SK-N-SH (cell line): ENCODE measurements around the gene CDX1. TPM values are rescaled to one million over a fixed set of nuclear protein-coding genes. Genes with fewer than 3 reads are reported as not detected.

Experiments used
- CTCF ChIA-PET: fragments of 300-600, 350-600 bp; formaldehyde crosslinking; extraction: SDS; loops from one replicate; lab custom pipeline; 2021; lab: Yijun Ruan, JAX
- POLR2A ChIA-PET: fragments of 350-600 bp; sonication (Branson Sonifier 250); formaldehyde crosslinking; extraction: SDS; loops from one replicate; lab custom pipeline; 2020; ENCODE audit warnings: antibody characterized with exemption, inconsistent platforms; lab: Yijun Ruan, JAX
- DNase-seq: peaks from one replicate; pipeline ENCODE4 v3.0.0; 2012
- H2AFZ ChIP-seq: fragments of 200-600 bp; sonication (generic); 2 replicates; pipeline ENCODE4 v1.8.1; 2016; ENCODE audit warnings: antibody characterized with exemption, mild to moderate bottlenecking, low read depth
- H3F3A ChIP-seq: fragments of 200-600 bp; sonication (generic); replicated peaks from 2 replicates; pipeline ENCODE3; 2016; ENCODE audit warnings: antibody characterized with exemption, mild to moderate bottlenecking; ENCODE audit not compliant: insufficient read depth
- H3K27ac ChIP-seq, 2 experiments: fragments of 200-500 bp in 1 of 2; fragments of 200-600 bp in 1 of 2; sonication (Bioruptor generic) in 1 of 2; sonication (generic), shearing (Covaris generic) in 1 of 2; 2 replicates each; pipeline versions ENCODE4 v1.5.1 to v1.6.1; 2014 to 2016; ENCODE audit warnings: low read depth in 2 of 2, inconsistent platforms in 1 of 2, low read length in 1 of 2, mild to moderate bottlenecking in 1 of 2, mixed read lengths in 1 of 2
- H3K27me3 ChIP-seq: fragments of 200-600 bp; sonication (generic), shearing (Covaris generic); 2 replicates; pipeline ENCODE4 v1.6.1; 2016; ENCODE audit warnings: mixed run types; ENCODE audit not compliant: insufficient read depth
- H3K36me3 ChIP-seq, 2 experiments: fragments of 200-500 bp in 1 of 2; fragments of 200-600 bp in 1 of 2; sonication (Bioruptor generic) in 1 of 2; sonication (generic) in 1 of 2; replicated peaks in 1 of 2; 2 replicates each; pipeline versions ENCODE3 to v1.5.1; 2014 to 2016; ENCODE audit warnings: low read length in 1 of 2, mild to moderate bottlenecking in 1 of 2; ENCODE audit not compliant: insufficient read depth in 2 of 2, control insufficient read depth in 1 of 2
- H3K4me1 ChIP-seq, 2 experiments: fragments of 200-500 bp in 1 of 2; fragments of 200-600 bp in 1 of 2; sonication (Bioruptor generic) in 1 of 2; sonication (generic), shearing (Covaris generic) in 1 of 2; 2 replicates each; pipeline versions ENCODE4 v1.5.1 to v1.6.1; 2014 to 2016; ENCODE audit warnings: low read depth in 1 of 2, low read length in 1 of 2, mixed run types in 1 of 2; ENCODE audit not compliant: insufficient read depth in 2 of 2, control insufficient read depth in 1 of 2
- H3K4me2 ChIP-seq: fragments of 200-600 bp; sonication (generic), shearing (Covaris generic); 2 replicates; pipeline ENCODE4 v1.6.1; 2017; ENCODE audit warnings: mixed run types
- H3K4me3 ChIP-seq, 2 experiments: fragments of 200-500 bp in 1 of 2; fragments of 200-600 bp in 1 of 2; sonication (Bioruptor generic) in 1 of 2; sonication (generic), shearing (Covaris generic) in 1 of 2; 2 replicates each; pipeline versions ENCODE4 v1.5.1 to v1.8.1; 2014 to 2016; ENCODE audit warnings: low read depth in 2 of 2, inconsistent platforms in 1 of 2, low read length in 1 of 2, mild to moderate bottlenecking in 1 of 2, mixed read lengths in 1 of 2, moderate library complexity in 1 of 2
- H3K79me2 ChIP-seq: fragments of 200-600 bp; sonication (generic); 2 replicates; pipeline ENCODE4 v1.8.1; 2017; ENCODE audit warnings: mild to moderate bottlenecking; ENCODE audit not compliant: insufficient read depth
- H3K9ac ChIP-seq: fragments of 200-600 bp; sonication (generic); 2 replicates; pipeline ENCODE4 v1.6.1; 2017; ENCODE audit warnings: mixed run types
- H3K9me2 ChIP-seq: fragments of 200-600 bp; sonication (generic); 2 replicates; pipeline ENCODE4 v1.6.1; 2017; ENCODE audit warnings: mixed run types
- H3K9me3 ChIP-seq: fragments of 200-600 bp; sonication (generic); 2 replicates; pipeline ENCODE4 v1.6.1; 2017; ENCODE audit warnings: mixed run types, mild to moderate bottlenecking, moderate library complexity
- H4K20me1 ChIP-seq: fragments of 200-600 bp; sonication (generic); 2 replicates; pipeline ENCODE4 v1.6.1; 2017; ENCODE audit warnings: mild to moderate bottlenecking, mixed run types; ENCODE audit not compliant: insufficient read depth
- CHD2 ChIP-seq: fragments of 150-350 bp; IDR thresholded peaks from 2 replicates; pipeline ENCODE4 v1.6.1; 2018; ENCODE audit warnings: low read length; ENCODE audit not compliant: partially characterized antibody
- ELF1 ChIP-seq: IDR thresholded peaks from 2 replicates; pipeline ENCODE4 v1.4.0; 2012
- EP300 ChIP-seq, 2 experiments: IDR thresholded peaks; 2 replicates each; pipeline versions ENCODE4 v1.4.0 to v1.6.1; 2012; ENCODE audit warnings: borderline replicate concordance in 1 of 2, low read depth in 1 of 2, low read length in 1 of 2
- EZH2phosphoT487 ChIP-seq: fragments of 200-600 bp; sonication (generic); IDR thresholded peaks from 2 replicates; pipeline ENCODE4 v1.6.1; 2017; ENCODE audit warnings: low read depth, mixed run types, mild to moderate bottlenecking, antibody characterized with exemption, moderate library complexity, borderline replicate concordance
- FOSL2 ChIP-seq: IDR thresholded peaks from 2 replicates; pipeline ENCODE4 v1.4.0; 2012; ENCODE audit warnings: low read depth, mild to moderate bottlenecking, moderate library complexity, borderline replicate concordance
- FOXJ3 ChIP-seq: sonication (generic); formaldehyde crosslinking; IDR thresholded peaks from 2 replicates; pipeline ENCODE4 v1.5.1; 2020; ENCODE audit warnings: mild to moderate bottlenecking, missing genetic modification reagents
- GATA2 ChIP-seq: sonication (generic); formaldehyde crosslinking; IDR thresholded peaks from 2 replicates; pipeline ENCODE4 v1.5.0; 2020; ENCODE audit warnings: mild to moderate bottlenecking, missing genetic modification reagents
- MAX ChIP-seq: IDR thresholded peaks from 2 replicates; pipeline ENCODE4 v1.4.0; 2012; ENCODE audit warnings: low read depth
- MEF2A ChIP-seq: IDR thresholded peaks from 2 replicates; pipeline ENCODE4 v1.4.0; 2012; ENCODE audit warnings: low read depth, borderline replicate concordance
- MXI1 ChIP-seq: IDR thresholded peaks from 2 replicates; pipeline ENCODE4 v1.6.1; 2012; ENCODE audit warnings: mild to moderate bottlenecking, low read depth, low read length, improper control_type of control experiment
- NRF1 ChIP-seq: IDR thresholded peaks from 2 replicates; pipeline ENCODE4 v1.6.1; 2012; ENCODE audit warnings: low read depth, mild to moderate bottlenecking, low read length
- PBX3 ChIP-seq: IDR thresholded peaks from 2 replicates; pipeline ENCODE4; 2012
- POLR2AphosphoS5 ChIP-seq: IDR thresholded peaks from 2 replicates; pipeline ENCODE4 v1.6.1; 2012; ENCODE audit warnings: low read depth, low read length
- RAD21 ChIP-seq: IDR thresholded peaks from 2 replicates; pipeline ENCODE4 v1.6.1; 2012; ENCODE audit warnings: mild to moderate bottlenecking, low read length
- RCOR1 ChIP-seq: fragments of 150-350 bp; IDR thresholded peaks from 2 replicates; pipeline ENCODE4 v1.6.1; 2017; ENCODE audit warnings: antibody characterized with exemption, low read length
- RFX5 ChIP-seq: IDR thresholded peaks from 2 replicates; pipeline ENCODE4 v1.6.1; 2012; ENCODE audit warnings: mild to moderate bottlenecking, improper control_type of control experiment, low read length
- SIN3A ChIP-seq: IDR thresholded peaks from 2 replicates; pipeline ENCODE4 v1.6.1; 2012; ENCODE audit warnings: low read depth, mild to moderate bottlenecking, low read length, moderate library complexity, borderline replicate concordance
- SMC3 ChIP-seq: IDR thresholded peaks from 2 replicates; pipeline ENCODE4 v1.6.1; 2012; ENCODE audit warnings: low read depth, low read length, improper control_type of control experiment
- TAF1 ChIP-seq: IDR thresholded peaks from 2 replicates; pipeline ENCODE4 v1.6.1; 2012; ENCODE audit warnings: low read depth, mild to moderate bottlenecking, low read length, moderate library complexity, borderline replicate concordance
- USF1 ChIP-seq: IDR thresholded peaks from 2 replicates; pipeline ENCODE4 v1.4.0; 2012; ENCODE audit warnings: low read depth, borderline replicate concordance
- USF2 ChIP-seq: fragments of 150-350 bp; IDR thresholded peaks from 2 replicates; pipeline ENCODE4 v1.6.1; 2017; ENCODE audit warnings: antibody characterized with exemption, low read length, low read depth, borderline replicate concordance
- YY1 ChIP-seq: IDR thresholded peaks from 2 replicates; pipeline ENCODE4 v1.4.0; 2012; ENCODE audit warnings: low read depth, mild to moderate bottlenecking
- WGBS: methylation state at CpG from one replicate; pipeline ENCODE4 v1.1.6; 2017; ENCODE audit warnings: low lambda C conversion rate; 5-methylcytosine and 5-hydroxymethylcytosine counted together
- polyA plus RNA-seq, 3 experiments: library from polyadenylated mRNA; depleted of rRNA; stranded (reverse); fragments of >200 nt; gene quantifications; 2 replicates each; pipeline ENCODE4 v1.2.3, GENCODE V29; 2012

CDX1 gene
- polyA plus RNA-seq, 1 of the 3 experiments (the other 2 are of a cell fraction) = 0.23 TPM

- Histone ChIP-seq H3K4me3 (no peak overlapping the region), H3K36me3 (no peaks in the 10 kb centered on the region), H3F3A (no peaks in the 10 kb centered on the region), H3K27ac (no peak overlapping the region), H2AFZ (no peak overlapping the region), H3K4me2 (no peak overlapping the region), H4K20me1 (no peaks in the 10 kb centered on the region), H3K27me3 (no peaks in the 10 kb centered on the region), H3K9me2 (no peaks in the 10 kb centered on the region), H3K9me3 (no peaks in the 10 kb centered on the region), H3K4me1 (peaks cover 0 to 2% of the 10 kb centered on the region in 2 experiments; a peak in 1 of 4 replicates), H3K9ac (no peak overlapping the region), H3K79me2 (no peaks in the 10 kb centered on the region)
- POLR2A ChIA-PET = no interaction called here
- CTCF ChIA-PET = interaction anchor here (1.0 to 3.7 kb wide), 5 partner anchors 9 to 168 kb away, joined by 3 to 13 read pairs (median 5); no protein-coding TSS in a partner anchor
- 86% methylated on average over 6 of the region's 9 CpGs for WGBS
- TF ChIP-seq USF1 = no peak
- no peak for TF ChIP-seq USF2
- TF ChIP-seq SIN3A = no peak
- TF ChIP-seq SMC3 = no peak
- TF ChIP-seq MEF2A = no peak
- no peak for TF ChIP-seq POLR2AphosphoS5
- no peak for TF ChIP-seq RFX5
- TF ChIP-seq GATA2 = no peak
- TF ChIP-seq EZH2phosphoT487 = no peak
- no peak for TF ChIP-seq RAD21
- no peak for TF ChIP-seq RCOR1
- no peak for TF ChIP-seq EP300 (IDR thresholded peaks at IDR 0.05; ENCODE audit: borderline replicate concordance in 1 of 2, low read depth in 1 of 2, low read length in 1 of 2)
- no peak for TF ChIP-seq YY1
- no peak for DNase-seq
These were observed 15.4 kb downstream of the CDX1 start for GRCh38 chr5:150181766-150182545.

- Histone ChIP-seq H3K9ac (no peak overlapping the region), H2AFZ (no peak overlapping the region), H3F3A (no peaks in the 10 kb centered on the region), H3K9me2 (no peaks in the 10 kb centered on the region), H3K4me1 (peaks cover 0 to 2% of the 10 kb centered on the region in 2 experiments; a peak in 1 of 4 replicates), H3K27me3 (no peaks in the 10 kb centered on the region), H3K4me2 (no peak overlapping the region), H3K36me3 (no peaks in the 10 kb centered on the region), H3K4me3 (no peak overlapping the region), H3K79me2 (no peaks in the 10 kb centered on the region), H3K27ac (no peak overlapping the region), H4K20me1 (no peaks in the 10 kb centered on the region), H3K9me3 (no peaks in the 10 kb centered on the region)
- WGBS = 83% methylated on average over 10 of the region's 10 CpGs
- no peak for DNase-seq
- ChIA-PET CTCF (interaction anchor here (1.0 to 3.7 kb wide), 4 partner anchors 8 to 167 kb away, joined by 3 to 13 read pairs (median 6); no protein-coding TSS in a partner anchor), POLR2A (no interaction called here)
- no peak for TF ChIP-seq MAX
- no peak for TF ChIP-seq PBX3
- TF ChIP-seq RAD21 = no peak
- TF ChIP-seq MEF2A = no peak
- TF ChIP-seq GATA2 = no peak
- no peak for TF ChIP-seq TAF1
- no peak for TF ChIP-seq CHD2
- no peak for TF ChIP-seq RCOR1
- TF ChIP-seq FOXJ3 (CRISPR knock-in tag) = no peak
- no peak for TF ChIP-seq EP300 (IDR thresholded peaks at IDR 0.05; ENCODE audit: borderline replicate concordance in 1 of 2, low read depth in 1 of 2, low read length in 1 of 2)
- no peak for TF ChIP-seq RFX5
- no peak for TF ChIP-seq ELF1
- no peak for TF ChIP-seq NRF1
- TF ChIP-seq USF2 = no peak
- TF ChIP-seq FOSL2 = no peak
- no peak for TF ChIP-seq MXI1
These were observed 16.2 kb downstream of the CDX1 start for GRCh38 chr5:150182774-150183173.
